Measurements from ENCODE around the gene HIPK4. TPM values are rescaled to one million over a fixed set of nuclear protein-coding genes. Genes with fewer than 3 reads are reported as not detected.

HIPK4 gene
- total and polyA plus RNA-seq, 9 of the 15 experiments (the other 6 are each of a cell fraction or from before 2014, with no cell fraction given): 0.06 to 0.09 TPM; not detected in 7

DNA sequence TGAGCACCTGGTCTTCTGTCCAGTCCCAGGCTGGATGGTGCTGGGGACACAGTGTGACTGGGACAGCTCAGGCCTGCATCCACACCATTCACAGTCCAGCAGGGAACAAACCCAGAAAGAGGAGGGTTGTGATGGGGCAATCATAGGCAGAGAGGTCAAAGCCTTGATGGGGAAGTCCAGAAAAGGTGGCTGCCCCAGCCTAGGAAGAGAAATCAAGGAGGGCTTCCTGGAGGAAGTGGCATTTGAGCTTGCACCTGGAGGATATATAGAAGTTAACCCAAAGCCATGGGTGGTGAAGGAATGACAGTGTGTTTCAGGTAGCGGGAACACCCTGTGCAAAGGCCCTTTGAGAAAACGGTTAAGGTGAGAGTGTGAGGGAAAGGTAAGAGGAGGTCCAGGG is 25.8 kb upstream of the HIPK4 start (continued):
- TF ChIP-seq, protein P1, sequence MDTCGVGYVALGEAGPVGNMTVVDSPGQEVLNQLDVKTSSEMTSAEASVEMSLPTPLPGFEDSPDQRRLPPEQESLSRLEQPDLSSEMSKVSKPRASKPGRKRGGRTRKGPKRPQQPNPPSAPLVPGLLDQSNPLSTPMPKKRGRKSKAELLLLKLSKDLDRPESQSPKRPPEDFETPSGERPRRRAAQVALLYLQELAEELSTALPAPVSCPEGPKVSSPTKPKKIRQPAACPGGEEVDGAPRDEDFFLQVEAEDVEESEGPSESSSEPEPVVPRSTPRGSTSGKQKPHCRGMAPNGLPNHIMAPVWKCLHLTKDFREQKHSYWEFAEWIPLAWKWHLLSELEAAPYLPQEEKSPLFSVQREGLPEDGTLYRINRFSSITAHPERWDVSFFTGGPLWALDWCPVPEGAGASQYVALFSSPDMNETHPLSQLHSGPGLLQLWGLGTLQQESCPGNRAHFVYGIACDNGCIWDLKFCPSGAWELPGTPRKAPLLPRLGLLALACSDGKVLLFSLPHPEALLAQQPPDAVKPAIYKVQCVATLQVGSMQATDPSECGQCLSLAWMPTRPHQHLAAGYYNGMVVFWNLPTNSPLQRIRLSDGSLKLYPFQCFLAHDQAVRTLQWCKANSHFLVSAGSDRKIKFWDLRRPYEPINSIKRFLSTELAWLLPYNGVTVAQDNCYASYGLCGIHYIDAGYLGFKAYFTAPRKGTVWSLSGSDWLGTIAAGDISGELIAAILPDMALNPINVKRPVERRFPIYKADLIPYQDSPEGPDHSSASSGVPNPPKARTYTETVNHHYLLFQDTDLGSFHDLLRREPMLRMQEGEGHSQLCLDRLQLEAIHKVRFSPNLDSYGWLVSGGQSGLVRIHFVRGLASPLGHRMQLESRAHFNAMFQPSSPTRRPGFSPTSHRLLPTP (IDR thresholded peaks at IDR 0.05; ENCODE audit: borderline replicate concordance, extremely low read depth, insufficient read length): peak; percentile 86
- TF ChIP-seq, protein P2, sequence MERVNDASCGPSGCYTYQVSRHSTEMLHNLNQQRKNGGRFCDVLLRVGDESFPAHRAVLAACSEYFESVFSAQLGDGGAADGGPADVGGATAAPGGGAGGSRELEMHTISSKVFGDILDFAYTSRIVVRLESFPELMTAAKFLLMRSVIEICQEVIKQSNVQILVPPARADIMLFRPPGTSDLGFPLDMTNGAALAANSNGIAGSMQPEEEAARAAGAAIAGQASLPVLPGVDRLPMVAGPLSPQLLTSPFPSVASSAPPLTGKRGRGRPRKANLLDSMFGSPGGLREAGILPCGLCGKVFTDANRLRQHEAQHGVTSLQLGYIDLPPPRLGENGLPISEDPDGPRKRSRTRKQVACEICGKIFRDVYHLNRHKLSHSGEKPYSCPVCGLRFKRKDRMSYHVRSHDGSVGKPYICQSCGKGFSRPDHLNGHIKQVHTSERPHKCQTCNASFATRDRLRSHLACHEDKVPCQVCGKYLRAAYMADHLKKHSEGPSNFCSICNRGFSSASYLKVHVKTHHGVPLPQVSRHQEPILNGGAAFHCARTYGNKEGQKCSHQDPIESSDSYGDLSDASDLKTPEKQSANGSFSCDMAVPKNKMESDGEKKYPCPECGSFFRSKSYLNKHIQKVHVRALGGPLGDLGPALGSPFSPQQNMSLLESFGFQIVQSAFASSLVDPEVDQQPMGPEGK (CRISPR knock-in tag; IDR thresholded peaks at IDR 0.05; ENCODE audit: borderline replicate concordance): no peak
- peak; percentile 78 to 90 for TF ChIP-seq RCOR1 (IDR thresholded peaks at IDR 0.05; ENCODE audit: borderline replicate concordance in 1 of 2, low read depth in 2 of 2, low read length in 2 of 2)
- TF ChIP-seq HDAC6 (IDR thresholded peaks at IDR 0.05; ENCODE audit: low read depth, low read length): no peak
- TF ChIP-seq HDAC1 (IDR thresholded peaks at IDR 0.05): peak; percentile 68 to 94
- TF ChIP-seq SMARCA5 (IDR thresholded peaks at IDR 0.05): peak; percentile 99
- TF ChIP-seq ELF4 (CRISPR knock-in tag; IDR thresholded peaks at IDR 0.05): no peak
- TF ChIP-seq ZNF436 (CRISPR knock-in tag; IDR thresholded peaks at IDR 0.05): peak; percentile 99
- TF ChIP-seq SNIP1 (IDR thresholded peaks at IDR 0.05; ENCODE audit: low read depth): no peak
- TF ChIP-seq ESRRA (IDR thresholded peaks at IDR 0.05; ENCODE audit: borderline replicate concordance, low read depth): 0 out of 2 replicates have a peak, but pooled peaks have one; percentile 35
- TF ChIP-seq, protein P3, sequence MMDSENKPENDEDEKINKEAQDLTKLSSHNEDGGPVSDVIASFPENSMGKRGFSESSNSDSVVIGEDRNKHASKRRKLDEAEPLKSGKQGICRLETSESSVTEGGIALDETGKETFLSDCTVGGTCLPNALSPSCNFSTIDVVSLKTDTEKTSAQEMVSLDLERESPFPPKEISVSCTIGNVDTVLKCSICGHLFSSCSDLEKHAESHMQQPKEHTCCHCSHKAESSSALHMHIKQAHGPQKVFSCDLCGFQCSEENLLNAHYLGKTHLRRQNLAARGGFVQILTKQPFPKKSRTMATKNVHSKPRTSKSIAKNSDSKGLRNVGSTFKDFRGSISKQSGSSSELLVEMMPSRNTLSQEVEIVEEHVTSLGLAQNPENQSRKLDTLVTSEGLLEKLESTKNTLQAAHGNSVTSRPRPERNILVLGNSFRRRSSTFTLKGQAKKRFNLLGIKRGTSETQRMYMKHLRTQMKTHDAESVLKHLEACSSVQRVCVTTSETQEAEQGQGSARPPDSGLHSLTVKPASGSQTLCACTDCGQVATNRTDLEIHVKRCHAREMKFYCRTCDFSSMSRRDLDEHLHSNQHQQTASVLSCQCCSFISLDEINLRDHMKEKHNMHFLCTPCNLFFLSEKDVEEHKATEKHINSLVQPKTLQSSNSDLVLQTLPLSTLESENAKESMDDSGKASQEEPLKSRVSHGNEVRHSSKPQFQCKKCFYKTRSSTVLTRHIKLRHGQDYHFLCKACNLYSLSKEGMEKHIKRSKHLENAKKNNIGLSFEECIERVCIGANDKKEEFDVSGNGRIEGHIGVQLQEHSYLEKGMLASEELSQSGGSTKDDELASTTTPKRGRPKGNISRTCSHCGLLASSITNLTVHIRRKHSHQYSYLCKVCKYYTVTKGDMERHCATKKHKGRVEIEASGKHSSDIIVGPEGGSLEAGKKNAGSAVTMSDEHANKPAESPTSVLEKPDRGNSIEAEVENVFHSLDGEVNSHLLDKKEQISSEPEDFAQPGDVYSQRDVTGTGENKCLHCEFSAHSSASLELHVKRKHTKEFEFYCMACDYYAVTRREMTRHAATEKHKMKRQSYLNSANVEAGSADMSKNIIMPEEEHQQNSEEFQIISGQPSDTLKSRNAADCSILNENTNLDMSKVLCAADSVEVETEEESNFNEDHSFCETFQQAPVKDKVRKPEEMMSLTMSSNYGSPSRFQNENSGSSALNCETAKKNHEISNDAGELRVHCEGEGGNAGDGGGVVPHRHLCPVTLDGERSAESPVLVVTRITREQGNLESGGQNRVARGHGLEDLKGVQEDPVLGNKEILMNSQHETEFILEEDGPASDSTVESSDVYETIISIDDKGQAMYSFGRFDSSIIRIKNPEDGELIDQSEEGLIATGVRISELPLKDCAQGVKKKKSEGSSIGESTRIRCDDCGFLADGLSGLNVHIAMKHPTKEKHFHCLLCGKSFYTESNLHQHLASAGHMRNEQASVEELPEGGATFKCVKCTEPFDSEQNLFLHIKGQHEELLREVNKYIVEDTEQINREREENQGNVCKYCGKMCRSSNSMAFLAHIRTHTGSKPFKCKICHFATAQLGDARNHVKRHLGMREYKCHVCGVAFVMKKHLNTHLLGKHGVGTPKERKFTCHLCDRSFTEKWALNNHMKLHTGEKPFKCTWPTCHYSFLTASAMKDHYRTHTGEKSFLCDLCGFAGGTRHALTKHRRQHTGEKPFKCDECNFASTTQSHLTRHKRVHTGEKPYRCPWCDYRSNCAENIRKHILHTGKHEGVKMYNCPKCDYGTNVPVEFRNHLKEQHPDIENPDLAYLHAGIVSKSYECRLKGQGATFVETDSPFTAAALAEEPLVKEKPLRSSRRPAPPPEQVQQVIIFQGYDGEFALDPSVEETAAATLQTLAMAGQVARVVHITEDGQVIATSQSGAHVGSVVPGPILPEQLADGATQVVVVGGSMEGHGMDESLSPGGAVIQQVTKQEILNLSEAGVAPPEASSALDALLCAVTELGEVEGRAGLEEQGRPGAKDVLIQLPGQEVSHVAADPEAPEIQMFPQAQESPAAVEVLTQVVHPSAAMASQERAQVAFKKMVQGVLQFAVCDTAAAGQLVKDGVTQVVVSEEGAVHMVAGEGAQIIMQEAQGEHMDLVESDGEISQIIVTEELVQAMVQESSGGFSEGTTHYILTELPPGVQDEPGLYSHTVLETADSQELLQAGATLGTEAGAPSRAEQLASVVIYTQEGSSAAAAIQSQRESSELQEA (IDR thresholded peaks at IDR 0.05; ENCODE audit: low read depth): no peak
- no peak for TF ChIP-seq HDAC3 (IDR thresholded peaks at IDR 0.05; ENCODE audit: borderline replicate concordance, partially characterized antibody)
- TF ChIP-seq NONO (IDR thresholded peaks at IDR 0.05; ENCODE audit: low read depth in 2 of 2, low read length in 1 of 2): no peak
- TF ChIP-seq RBM17 (IDR thresholded peaks at IDR 0.05; ENCODE audit: borderline replicate concordance, low read depth, low read length): no peak
- TF ChIP-seq CHD4 (IDR thresholded peaks at IDR 0.05; ENCODE audit: insufficient read depth, insufficient replicate concordance, low read depth, low read length, poor library complexity, severe bottlenecking): peak; percentile 89

Measured in K562 (cell line).